Smooth muscle cell (in vitro differentiated cells): ENCODE measurements around the gene IER5L. TPM values are rescaled to one million over a fixed set of nuclear protein-coding genes. Genes with fewer than 3 reads are reported as not detected.

Experiments used
- DNase-seq: peaks from one replicate; lab custom pipeline; 2025; ENCODE audit not compliant: unreplicated experiment; lab: John Stamatoyannopoulos, UW
- H2AFZ ChIP-seq: fragments of 200-600 bp; sonication (generic); 2 replicates; pipeline ENCODE4 v1.6.0; 2016; ENCODE audit warnings: antibody characterized with exemption, low read depth, mild to moderate bottlenecking
- H3F3A ChIP-seq: fragments of 200-600 bp; sonication (generic); 2 replicates; pipeline ENCODE4 v1.6.0; 2017; ENCODE audit warnings: antibody characterized with exemption, low read depth
- H3K27ac ChIP-seq: fragments of 200-600 bp; sonication (generic); 2 replicates; pipeline ENCODE4 v1.5.1; 2016; ENCODE audit warnings: low read depth, mild to moderate bottlenecking
- H3K27me3 ChIP-seq: fragments of 200-600 bp; sonication (generic); 2 replicates; pipeline ENCODE4 v1.6.1; 2016; ENCODE audit warnings: low read depth, mild to moderate bottlenecking
- H3K36me3 ChIP-seq: fragments of 200-600 bp; sonication (generic); 2 replicates; pipeline ENCODE4 v1.5.1; 2016; ENCODE audit warnings: low read depth
- H3K4me1 ChIP-seq: fragments of 200-600 bp; sonication (generic); 2 replicates; pipeline ENCODE4 v1.5.1; 2016; ENCODE audit warnings: low read depth
- H3K4me2 ChIP-seq: fragments of 200-600 bp; sonication (generic); 2 replicates; pipeline ENCODE4 v1.6.0; 2016; ENCODE audit warnings: mild to moderate bottlenecking
- H3K4me3 ChIP-seq: fragments of 200-600 bp; sonication (generic); 2 replicates; pipeline ENCODE4 v1.5.1; 2016; ENCODE audit warnings: mild to moderate bottlenecking
- H3K79me2 ChIP-seq: fragments of 200-600 bp; sonication (generic); 2 replicates; pipeline ENCODE4 v1.6.0; 2016; ENCODE audit warnings: low read depth, mild to moderate bottlenecking
- H3K9ac ChIP-seq: fragments of 200-600 bp; sonication (generic); 2 replicates; pipeline ENCODE4 v1.6.0; 2016; ENCODE audit warnings: low read depth
- H3K9me3 ChIP-seq: fragments of 200-600 bp; sonication (generic); replicated peaks from 2 replicates; pipeline ENCODE4 v1.5.1; 2016; ENCODE audit warnings: low read depth
- H4K20me1 ChIP-seq: fragments of 200-600 bp; sonication (generic); 2 replicates; pipeline ENCODE4 v1.6.0; 2016; ENCODE audit warnings: low read depth
- CTCF ChIP-seq: fragments of 200-600 bp; sonication (generic); IDR thresholded peaks from 2 replicates; pipeline ENCODE4 v1.5.1; 2017; ENCODE audit warnings: borderline replicate concordance, mild to moderate bottlenecking, antibody characterized with exemption; ENCODE audit not compliant: insufficient read depth, poor library complexity, severe bottlenecking
- WGBS: methylation state at CpG from one replicate; pipeline ENCODE4 v1.1.7; 2016; ENCODE audit warnings: low lambda C conversion rate; 5-methylcytosine and 5-hydroxymethylcytosine counted together
- polyA plus RNA-seq: library from polyadenylated mRNA; unstranded; fragments of >200 nt; fragmentation: Nextera tagmentation; extraction: Ambion mirVana; gene quantifications from 2 replicates; pipeline ENCODE4 v1.2.1, GENCODE V29; 2016
- total RNA-seq: library from RNA; depleted of rRNA; stranded (reverse); fragments of >200 nt; gene quantifications from 2 replicates; pipeline ENCODE4 v1.2.3, GENCODE V29; 2014

Gene IER5L
- total and polyA plus RNA-seq, 2 experiments from 2014 or later: 28.3 to 31.7 TPM

DNA sequence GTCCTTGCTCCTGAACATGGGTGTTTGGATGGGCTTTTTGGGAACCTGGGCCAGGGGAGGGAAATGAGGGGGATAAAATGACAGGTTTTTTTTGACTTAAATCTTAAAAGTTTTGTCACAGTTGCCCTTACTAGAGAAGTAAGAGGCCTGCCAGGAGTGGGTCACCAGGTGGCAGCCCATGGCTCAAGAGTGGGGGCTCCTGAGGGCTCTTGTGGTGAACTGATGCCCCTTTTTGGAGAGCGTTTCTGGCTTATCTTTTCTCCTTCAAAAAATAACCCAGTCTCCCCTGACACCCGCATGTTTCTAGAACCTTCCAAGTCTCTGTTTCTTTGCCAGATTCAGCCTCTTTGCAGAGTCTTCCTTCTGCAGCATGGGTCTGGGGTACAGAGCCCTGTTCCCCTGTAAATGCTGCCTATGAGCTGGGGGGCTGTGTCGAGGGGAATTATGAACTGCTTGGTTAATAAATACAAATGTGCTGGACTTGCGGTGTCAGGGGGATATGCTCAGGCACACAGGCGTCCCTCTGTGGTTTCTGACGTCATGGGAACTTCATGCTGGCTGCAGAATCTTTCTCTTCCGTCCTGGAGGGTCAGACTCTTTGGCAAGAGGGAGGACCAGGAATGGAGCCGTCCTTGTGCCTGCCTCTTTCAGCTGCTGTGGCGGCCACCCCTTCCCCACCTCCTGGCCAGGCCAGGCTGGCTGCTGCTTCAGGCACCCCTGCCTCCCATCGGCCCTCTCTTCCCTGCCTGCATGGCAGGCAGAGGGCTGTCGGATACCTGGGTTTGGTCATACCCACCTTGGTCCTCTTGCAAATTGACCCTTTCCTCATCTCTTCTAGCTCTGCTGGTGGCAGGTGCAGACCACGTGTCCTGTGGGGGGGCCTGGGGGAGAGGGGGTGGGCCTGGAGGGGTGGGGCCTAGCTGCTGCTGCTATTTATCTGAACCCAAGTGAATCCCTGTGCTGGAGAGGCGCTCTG, 36.7 kb downstream of the IER5L start:
- peak; percentile 23 for DNase-seq
- Histone ChIP-seq H3K36me3 (no peaks in the 10 kb centered on the region), H3K27me3 (no peaks in the 10 kb centered on the region), H3K9ac (peak overlapping the region; percentile 96), H2AFZ (no peak overlapping the region), H3K4me2 (peak overlapping the region; percentile 85), H3K4me1 (peaks cover 59% of the 10 kb centered on the region), H3F3A (peaks cover 20% of the 10 kb centered on the region), H3K27ac (peak overlapping the region; percentile 100), H3K9me3 (no peaks in the 10 kb centered on the region), H3K4me3 (peak overlapping the region; percentile 47), H3K79me2 (peaks cover 17% of the 10 kb centered on the region), H4K20me1 (no peaks in the 10 kb centered on the region)
- TF ChIP-seq CTCF: no peak
- 15% methylated on average over 13 of the region's 13 CpGs for WGBS

DNA sequence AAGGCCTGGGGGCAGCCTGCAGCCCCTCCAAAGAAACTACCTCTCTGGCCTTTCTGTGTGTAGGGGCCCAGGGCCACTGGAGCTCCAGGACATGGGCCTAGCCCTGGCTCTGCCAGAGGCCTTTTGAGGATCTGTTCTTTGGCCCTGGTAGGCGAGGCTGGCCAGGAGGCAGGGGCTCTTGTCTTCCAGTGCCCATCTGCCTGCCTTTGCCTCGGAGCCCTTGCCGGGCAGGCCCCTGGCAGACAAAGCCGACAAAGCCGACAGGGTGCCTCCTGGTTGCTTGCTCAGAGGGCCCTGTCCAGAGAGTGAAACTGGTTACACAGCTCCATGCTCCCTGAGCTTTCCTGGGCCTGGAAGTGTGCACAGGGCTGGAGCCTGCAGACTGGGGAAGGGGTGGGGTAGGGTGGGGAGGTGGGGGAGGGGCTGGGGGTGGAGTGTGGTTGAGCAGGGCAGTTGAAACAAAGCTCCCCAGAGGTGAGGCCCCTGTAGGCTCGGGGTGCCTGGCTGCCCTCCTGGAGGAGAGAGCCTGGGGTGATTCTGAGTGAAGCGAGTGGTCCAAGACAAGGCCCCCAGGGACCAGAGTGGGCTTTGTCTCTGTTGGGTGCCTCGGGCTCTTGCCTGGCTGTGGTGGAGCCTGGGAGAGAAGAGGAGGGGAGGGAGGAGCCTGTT, 37.5 kb downstream of the IER5L start:
- peak overlapping the region; percentile 96 for H3K9ac ChIP-seq
- H3K9me3 ChIP-seq: no peaks in the 10 kb centered on the region
- H3F3A ChIP-seq: peaks cover 20% of the 10 kb centered on the region
- H3K36me3 ChIP-seq: no peaks in the 10 kb centered on the region
- peak overlapping the region; percentile 85 for H3K4me2 ChIP-seq
- WGBS: 6% methylated on average over 8 of the region's 8 CpGs
- no peaks in the 10 kb centered on the region for H4K20me1 ChIP-seq
- peaks cover 51% of the 10 kb centered on the region for H3K4me1 ChIP-seq
- H3K27ac ChIP-seq: peak overlapping the region; percentile 100
- no peaks in the 10 kb centered on the region for H3K27me3 ChIP-seq
- peaks cover 13% of the 10 kb centered on the region for H3K79me2 ChIP-seq
- TF ChIP-seq CTCF: no peak
- H3K4me3 ChIP-seq: peak overlapping the region; percentile 47
- no peak overlapping the region for H2AFZ ChIP-seq
- no peak for DNase-seq

DNA sequence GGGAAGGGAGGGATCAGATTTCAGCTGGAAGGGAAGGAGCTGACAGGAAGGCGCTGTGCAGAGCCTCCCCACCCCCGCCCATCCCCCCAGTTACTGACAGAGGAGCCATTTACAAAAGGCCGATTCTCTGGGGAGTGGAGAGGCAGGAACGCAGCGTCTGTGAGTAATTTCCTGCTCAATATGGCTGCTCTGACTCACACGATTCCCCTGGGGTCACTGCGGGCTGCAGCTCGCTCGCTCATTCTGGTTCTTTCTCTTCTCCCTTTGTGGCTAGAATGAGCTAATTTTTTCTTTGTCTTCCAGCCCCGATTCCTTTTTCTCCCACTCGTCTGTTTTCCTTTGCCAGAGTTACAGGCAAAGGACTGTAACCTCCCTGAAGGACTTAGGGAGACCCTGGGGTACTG, 38.1 kb downstream of the IER5L start:
- WGBS: 0% methylated on average over 11 of the region's 11 CpGs
- Histone ChIP-seq H3K4me1 (peaks cover 46% of the 10 kb centered on the region), H3F3A (peaks cover 18% of the 10 kb centered on the region), H3K9me3 (no peaks in the 10 kb centered on the region), H2AFZ (no peak overlapping the region), H3K36me3 (no peaks in the 10 kb centered on the region), H3K4me2 (peak overlapping the region; percentile 85), H3K9ac (peak overlapping the region; percentile 96), H3K27ac (peak overlapping the region; percentile 100), H3K4me3 (peak overlapping the region; percentile 47), H3K79me2 (peaks cover 13% of the 10 kb centered on the region), H3K27me3 (no peaks in the 10 kb centered on the region), H4K20me1 (no peaks in the 10 kb centered on the region)
- DNase-seq: peak; percentile 73
- no peak for TF ChIP-seq CTCF
